ENCODE results near the gene TMEM150A. TPM values are rescaled to one million over a fixed set of nuclear protein-coding genes. Genes with fewer than 3 reads are reported as not detected.

Gene TMEM150A
- total and polyA plus RNA-seq, 2 of the 13 experiments (the other 11 are each of a cell fraction or from before 2014, with no cell fraction given): 30.1 to 70.4 TPM

- no peak for TF ChIP-seq CSRNP2 (CRISPR knock-in tag; conservative IDR thresholded peaks at IDR 0.05; ENCODE audit: low read depth)
- TF ChIP-seq HOXA5 (CRISPR knock-in tag; IDR thresholded peaks at IDR 0.05): no peak
- no peak for TF ChIP-seq ZFP82 (CRISPR knock-in tag; IDR thresholded peaks at IDR 0.05; ENCODE audit: borderline replicate concordance)
- no peak for TF ChIP-seq HNRNPLL (IDR thresholded peaks at IDR 0.05; ENCODE audit: low read depth, low read length, poor library complexity, severe bottlenecking)
- TF ChIP-seq SMC3 (IDR thresholded peaks at IDR 0.05; ENCODE audit: low read length): peak; percentile 99
- no peak for TF ChIP-seq FOXM1 (CRISPR knock-in tag; IDR thresholded peaks at IDR 0.05)
- no peak for TF ChIP-seq ZNF335 (CRISPR knock-in tag; IDR thresholded peaks at IDR 0.05)
- no peak for TF ChIP-seq ZNF552 (CRISPR knock-in tag; IDR thresholded peaks at IDR 0.05; ENCODE audit: borderline replicate concordance)
- 0 out of 2 replicates have a peak, but pooled peaks have one; percentile 70 for TF ChIP-seq FOXK1 (CRISPR knock-in tag; IDR thresholded peaks at IDR 0.05; ENCODE audit: borderline replicate concordance, low read depth)
- no peak for TF ChIP-seq ZNF280B (CRISPR knock-in tag; IDR thresholded peaks at IDR 0.05; ENCODE audit: borderline replicate concordance)
- no peak; the same call in 1 of the 2 replicates for TF ChIP-seq FOSL2 (CRISPR knock-in tag; IDR thresholded peaks at IDR 0.05)
- peak; percentile 87; the same call in 1 of the 2 replicates for TF ChIP-seq ERF (CRISPR knock-in tag; IDR thresholded peaks at IDR 0.05)
- no peak for TF ChIP-seq SMAD9 (CRISPR knock-in tag; IDR thresholded peaks at IDR 0.05)
- no peak for TF ChIP-seq PLSCR1 (CRISPR knock-in tag; IDR thresholded peaks at IDR 0.05; ENCODE audit: borderline replicate concordance)
- 0 out of 2 replicates have a peak, but pooled peaks have one; percentile 4 for TF ChIP-seq ZNF44 (CRISPR knock-in tag; IDR thresholded peaks at IDR 0.05)
- no peak for TF ChIP-seq MEIS1 (CRISPR knock-in tag; IDR thresholded peaks at IDR 0.05; ENCODE audit: borderline replicate concordance)
- no peak for TF ChIP-seq NFYC (CRISPR knock-in tag; IDR thresholded peaks at IDR 0.05)
- no peak for TF ChIP-seq RELA (CRISPR knock-in tag; IDR thresholded peaks at IDR 0.05)
- 0 out of 2 replicates have a peak, but pooled peaks have one; percentile 26 for TF ChIP-seq HDAC2 (CRISPR knock-in tag; IDR thresholded peaks at IDR 0.05)
- TF ChIP-seq TFDP2 (CRISPR knock-in tag; IDR thresholded peaks at IDR 0.05): no peak
- no peak for TF ChIP-seq TCF7 (IDR thresholded peaks at IDR 0.05; ENCODE audit: low read depth)
- TF ChIP-seq KDM3A (CRISPR knock-in tag; IDR thresholded peaks at IDR 0.05; ENCODE audit: low read depth): peak; percentile 79; the same call in 1 of the 2 replicates
These were observed 50.5 kb downstream of the TMEM150A start (continued) for GRCh38 chr2:85551698-85552678.
